Thymus (tissue), 11 donors: ENCODE data around the gene GAS7. TPM values are rescaled to one million over a fixed set of nuclear protein-coding genes. Genes with fewer than 3 reads are reported as not detected.

ENCODE experiments used
- DNase-seq, 9 donors: peaks; one replicate each; pipeline ENCODE4 v3.0.0-alpha.2; 2013; ENCODE audit warnings: low spot score in 9 of 9, low read depth in 6 of 9, missing footprints in 1 of 9
- H3K27ac ChIP-seq, 2 donors: one replicate each; pipeline ENCODE4 v1.5.1; 2013; ENCODE audit warnings: control low read depth in 1 of 2, low read depth in 1 of 2, low read length in 1 of 2, mild to moderate bottlenecking in 1 of 2, moderate library complexity in 1 of 2
- H3K27me3 ChIP-seq, 2 donors: one replicate each; pipeline ENCODE4 v1.5.1; 2013; ENCODE audit warnings: low read length in 1 of 2; ENCODE audit not compliant: control insufficient read depth in 2 of 2, insufficient read depth in 1 of 2
- H3K36me3 ChIP-seq, 2 donors: one replicate each; pipeline ENCODE4 v1.5.1; 2013; ENCODE audit warnings: low read length in 1 of 2, mild to moderate bottlenecking in 1 of 2, moderate library complexity in 1 of 2; ENCODE audit not compliant: control insufficient read depth in 2 of 2, insufficient read depth in 2 of 2
- H3K4me1 ChIP-seq, 2 donors: one replicate each; pipeline ENCODE4 v1.5.1; 2013; ENCODE audit warnings: low read length in 2 of 2; ENCODE audit not compliant: control insufficient read depth in 2 of 2, insufficient read depth in 2 of 2
- H3K4me3 ChIP-seq, 2 donors: one replicate each; pipeline ENCODE4 v1.5.1; 2013; ENCODE audit warnings: low read length in 2 of 2, control low read depth in 1 of 2, mild to moderate bottlenecking in 1 of 2
- H3K9me3 ChIP-seq, 2 donors: one replicate each; pipeline ENCODE4 v1.5.1; 2013; ENCODE audit warnings: low read length in 1 of 2, mild to moderate bottlenecking in 1 of 2; ENCODE audit not compliant: control insufficient read depth in 2 of 2, insufficient read depth in 1 of 2
- WGBS: extraction: QIAGEN DNeasy Blood & Tissue Kit; methylation state at CpG from one replicate; pipeline ENCODE4 v1.1.7; 2013; 5-methylcytosine and 5-hydroxymethylcytosine counted together
- polyA plus RNA-seq: library from polyadenylated mRNA; stranded (reverse); fragments of 200-250 nt; gene quantifications from one replicate; pipeline ENCODE4 v1.2.3, GENCODE V29; 2013
- total RNA-seq: library from RNA; stranded (reverse); fragments of 120-200 nt; gene quantifications from one replicate; pipeline ENCODE4 v1.2.4, GENCODE V29; 2013
- donor health status: healthy.

The GAS7 gene
- total and polyA plus RNA-seq, 2 donors: 4.3 to 9.7 TPM

GRCh38 chr17:9987779-9988585, 210.4 kb downstream of the GAS7 start:
- no peak overlapping the region for H3K4me3 ChIP-seq
- H3K9me3 ChIP-seq: no peaks in the 10 kb centered on the region
- no peak overlapping the region for H3K27ac ChIP-seq
- no peaks in the 10 kb centered on the region for H3K27me3 ChIP-seq
- WGBS: 72% methylated on average over 7 of the region's 7 CpGs
- no peaks in the 10 kb centered on the region for H3K36me3 ChIP-seq
- peaks cover 0 to 3% of the 10 kb centered on the region in 2 donors for H3K4me1 ChIP-seq
- peak in 8 of 9 donors; percentile 8 to 60 (median 38) for DNase-seq

DNA sequence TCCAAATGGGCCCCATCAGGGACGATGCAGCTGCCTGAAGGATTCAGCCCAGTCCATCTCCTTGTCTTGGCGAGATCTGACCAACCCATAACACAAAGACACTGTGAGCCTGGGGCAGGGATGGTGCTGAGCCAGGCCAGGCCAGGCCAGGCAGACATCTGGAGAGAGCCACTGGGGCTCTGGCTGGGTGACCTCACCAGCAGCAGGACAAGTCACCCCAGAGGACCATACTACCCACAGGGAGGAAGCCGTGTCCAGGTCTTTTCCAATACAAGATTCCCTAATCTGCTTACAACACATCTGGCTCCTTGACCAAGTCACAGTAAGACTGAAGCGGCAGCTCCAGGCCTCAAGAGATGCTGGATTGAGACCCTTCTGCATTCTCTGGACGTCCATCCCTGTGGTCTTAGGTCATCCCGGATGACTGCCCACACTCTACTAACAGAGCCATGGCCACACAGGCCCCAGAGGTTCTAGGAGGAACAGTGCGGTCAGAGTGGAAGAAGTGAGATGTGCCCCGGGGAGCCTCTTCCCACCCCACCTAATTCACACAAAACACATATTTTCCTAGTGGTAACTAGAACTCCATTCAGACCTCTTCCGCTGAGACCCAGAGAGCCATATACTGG, 211.5 kb downstream of the GAS7 start:
- no peaks in the 10 kb centered on the region for H3K36me3 ChIP-seq
- H3K27me3 ChIP-seq: no peaks in the 10 kb centered on the region
- peaks cover 0 to 3% of the 10 kb centered on the region in 2 donors for H3K4me1 ChIP-seq
- H3K9me3 ChIP-seq: no peaks in the 10 kb centered on the region
- H3K4me3 ChIP-seq: no peak overlapping the region
- WGBS: 90% methylated on average over 9 of the region's 9 CpGs
- H3K27ac ChIP-seq: no peak overlapping the region
- DNase-seq: no peak

DNA sequence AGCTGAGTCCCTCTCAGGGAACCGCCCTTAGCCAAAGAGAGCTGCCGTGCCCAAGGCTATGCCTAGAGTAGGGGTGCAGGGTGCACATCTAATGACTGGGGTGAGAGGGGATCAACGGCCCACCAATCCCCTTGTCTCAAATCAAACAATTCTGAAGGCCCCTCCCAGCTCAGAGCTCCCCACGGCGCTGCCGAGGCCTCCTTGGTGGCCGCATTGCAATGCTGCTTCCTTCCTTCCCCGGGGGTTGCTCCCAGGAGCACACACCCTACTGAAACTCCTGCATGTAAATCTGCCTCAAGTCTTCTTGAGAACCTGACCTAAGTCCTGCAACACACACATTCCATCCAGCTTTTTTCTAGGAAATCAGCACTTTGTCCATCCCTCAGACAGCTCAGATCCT, 212.8 kb downstream of the GAS7 start:
- DNase-seq: no peak
- Histone ChIP-seq H3K27me3 (no peaks in the 10 kb centered on the region), H3K27ac (no peak overlapping the region), H3K9me3 (no peaks in the 10 kb centered on the region), H3K4me1 (peaks cover 0 to 3% of the 10 kb centered on the region in 2 donors), H3K4me3 (no peak overlapping the region), H3K36me3 (peaks cover 0 to 3% of the 10 kb centered on the region in 2 donors)
- 52% methylated on average over 8 of the region's 8 CpGs for WGBS

- Histone ChIP-seq H3K27ac (no peak overlapping the region), H3K9me3 (no peaks in the 10 kb centered on the region), H3K36me3 (peaks cover 0 to 3% of the 10 kb centered on the region in 2 donors), H3K27me3 (no peaks in the 10 kb centered on the region), H3K4me3 (no peak overlapping the region), H3K4me1 (peaks cover 0 to 3% of the 10 kb centered on the region in 2 donors)
- DNase-seq: no peak
- WGBS: 97% methylated on average over 9 of the region's 9 CpGs
Measured at GRCh38 chr17:9984768-9985167, 213.6 kb downstream of the GAS7 start.

- Histone ChIP-seq H3K9me3 (no peaks in the 10 kb centered on the region), H3K36me3 (peaks cover 0 to 3% of the 10 kb centered on the region in 2 donors), H3K27me3 (no peaks in the 10 kb centered on the region), H3K27ac (no peak overlapping the region), H3K4me1 (peaks cover 0 to 3% of the 10 kb centered on the region in 2 donors), H3K4me3 (no peak overlapping the region)
- WGBS: 86% methylated on average over 3 of the region's 3 CpGs
- DNase-seq: peak in 2 of 9 donors; percentile 12 to 37
Measured at GRCh38 chr17:9982159-9982558, 216.2 kb downstream of the GAS7 start.

GRCh38 chr17:9981344-9981915, 217.0 kb downstream of the GAS7 start:
- Histone ChIP-seq H3K4me3 (no peak overlapping the region), H3K4me1 (peaks cover 0 to 1% of the 10 kb centered on the region in 2 donors), H3K27me3 (no peaks in the 10 kb centered on the region), H3K27ac (no peak overlapping the region), H3K9me3 (no peaks in the 10 kb centered on the region), H3K36me3 (peaks cover 0 to 3% of the 10 kb centered on the region in 2 donors)
- DNase-seq: no peak
- 84% methylated on average over 4 of the region's 4 CpGs for WGBS

GRCh38 chr17:9979463-9979995, 218.9 kb downstream of the GAS7 start:
- no peak overlapping the region for H3K27ac ChIP-seq
- peaks cover 0 to 3% of the 10 kb centered on the region in 2 donors for H3K36me3 ChIP-seq
- 91% methylated on average over 13 of the region's 13 CpGs for WGBS
- no peaks in the 10 kb centered on the region for H3K9me3 ChIP-seq
- H3K4me3 ChIP-seq: no peak overlapping the region
- no peaks in the 10 kb centered on the region for H3K27me3 ChIP-seq
- no peaks in the 10 kb centered on the region for H3K4me1 ChIP-seq
- no peak for DNase-seq

DNA sequence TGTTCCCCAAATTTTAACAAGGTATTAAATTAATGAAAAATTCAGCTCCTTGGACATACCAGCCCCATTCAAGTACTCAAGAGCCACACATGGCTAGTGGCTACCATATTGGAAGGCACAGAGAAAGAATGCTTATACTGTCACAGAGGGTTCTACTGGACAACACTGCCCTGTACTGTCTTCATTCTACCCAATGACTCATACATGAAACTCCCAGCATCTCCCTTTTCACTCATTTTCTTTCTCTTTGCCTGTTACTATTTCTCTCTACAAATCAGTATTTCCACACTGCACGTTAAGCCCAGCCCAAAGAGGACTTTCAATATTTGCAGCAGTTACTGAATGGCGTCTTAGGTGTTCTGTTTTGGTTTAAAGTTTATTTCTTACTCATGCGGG, 221.2 kb downstream of the GAS7 start:
- no peaks in the 10 kb centered on the region for H3K4me1 ChIP-seq
- WGBS: 95% methylated on average over 3 of the region's 3 CpGs
- no peak overlapping the region for H3K4me3 ChIP-seq
- no peaks in the 10 kb centered on the region for H3K27me3 ChIP-seq
- no peak overlapping the region for H3K27ac ChIP-seq
- peaks cover 0 to 3% of the 10 kb centered on the region in 2 donors for H3K36me3 ChIP-seq
- DNase-seq: no peak
- H3K9me3 ChIP-seq: no peaks in the 10 kb centered on the region
